T-helper 2 cell (primary cell): ENCODE results near the gene IL1RAPL1.

Source experiments
- DNase-seq, 5 experiments: peaks; one replicate each; pipeline versions ENCODE4 v3.0.0 to v3.0.0-alpha.2; 2012 to 2022

IL1RAPL1 gene

GRCh38 chrX:29136904-29137303, 549.7 kb downstream of the IL1RAPL1 start:
- no peak for DNase-seq

DNA sequence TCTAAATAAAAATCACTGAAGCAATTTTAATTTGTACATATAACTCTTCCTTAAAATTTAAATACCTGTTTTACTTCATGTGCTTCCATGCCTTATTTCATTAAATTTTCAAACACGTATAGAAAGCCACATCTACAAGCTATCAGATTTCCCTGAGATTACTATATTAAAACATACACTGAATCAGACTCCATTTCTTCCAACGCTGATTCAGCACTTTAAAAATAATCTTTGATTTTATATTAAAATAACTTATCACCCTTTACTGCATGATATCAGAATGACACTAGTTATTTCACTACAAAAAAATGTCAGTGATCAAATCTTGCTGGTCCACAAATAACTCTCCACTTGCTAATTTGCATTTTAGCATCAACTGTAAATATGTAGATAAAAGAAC, 550.8 kb downstream of the IL1RAPL1 start:
- DNase-seq, result no peak

GRCh38 chrX:29143356-29143755, 556.1 kb downstream of the IL1RAPL1 start:
- DNase-seq, result no peak

DNA sequence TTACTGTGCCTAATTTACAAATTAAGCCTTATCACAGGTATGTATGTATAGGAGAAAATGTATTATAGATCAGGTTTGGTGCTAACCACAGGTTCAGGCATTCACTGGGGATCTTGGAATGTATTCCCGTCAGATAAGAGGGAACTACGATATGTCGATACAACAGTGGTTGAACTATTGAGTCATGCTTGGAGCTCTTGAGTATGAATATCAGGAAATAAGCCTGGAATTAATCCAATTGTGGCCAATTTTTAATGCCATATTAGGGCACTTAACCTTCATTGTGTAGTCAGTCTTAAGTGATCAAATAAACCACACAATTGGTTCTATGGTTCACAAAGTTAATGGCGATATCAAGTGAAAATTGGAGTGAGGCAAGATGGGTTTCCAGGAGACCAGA, 556.5 kb downstream of the IL1RAPL1 start:
- DNase-seq, result no peak

DNA sequence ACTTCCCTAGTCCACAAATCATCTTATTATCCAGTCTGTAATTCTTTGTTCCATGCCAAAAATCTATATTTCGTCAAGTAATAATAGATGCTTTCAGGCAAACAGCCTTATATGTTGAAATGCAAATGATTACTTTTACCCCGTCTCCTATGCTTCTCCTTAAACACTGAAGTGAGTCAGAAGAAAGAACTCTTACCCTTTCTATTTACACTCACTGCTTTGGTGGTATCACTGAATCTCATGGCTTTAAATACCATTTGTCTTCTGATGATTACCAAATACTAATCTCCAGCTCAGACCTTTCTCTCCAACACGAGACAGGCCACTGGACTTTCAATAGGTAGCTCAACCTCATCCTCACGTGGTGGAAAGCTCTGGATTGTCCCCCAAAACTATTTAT, 558.1 kb downstream of the IL1RAPL1 start:
- DNase-seq, result no peak

- DNase-seq, result no peak
Measured at GRCh38 chrX:29148511-29148910, 561.3 kb downstream of the IL1RAPL1 start.

DNA sequence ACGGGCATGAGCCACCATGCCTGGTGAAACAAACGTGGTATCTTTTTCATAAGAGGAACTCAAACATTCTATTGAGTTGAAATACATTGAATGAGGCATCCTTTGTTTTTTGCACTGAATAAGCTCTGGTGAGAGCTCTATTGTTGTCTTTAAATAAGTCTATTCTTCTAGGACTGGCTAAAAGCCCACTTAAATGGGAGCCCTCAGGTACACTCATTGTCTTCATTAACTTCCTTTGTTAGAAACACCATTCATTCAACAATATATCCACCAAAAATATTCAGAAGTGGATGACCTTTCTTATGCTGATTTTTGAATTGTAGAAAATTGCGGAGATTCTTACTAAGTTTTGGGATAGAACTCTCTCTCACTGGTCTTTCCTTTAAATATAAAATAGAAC, 568.0 kb downstream of the IL1RAPL1 start:
- no peak for DNase-seq

DNA sequence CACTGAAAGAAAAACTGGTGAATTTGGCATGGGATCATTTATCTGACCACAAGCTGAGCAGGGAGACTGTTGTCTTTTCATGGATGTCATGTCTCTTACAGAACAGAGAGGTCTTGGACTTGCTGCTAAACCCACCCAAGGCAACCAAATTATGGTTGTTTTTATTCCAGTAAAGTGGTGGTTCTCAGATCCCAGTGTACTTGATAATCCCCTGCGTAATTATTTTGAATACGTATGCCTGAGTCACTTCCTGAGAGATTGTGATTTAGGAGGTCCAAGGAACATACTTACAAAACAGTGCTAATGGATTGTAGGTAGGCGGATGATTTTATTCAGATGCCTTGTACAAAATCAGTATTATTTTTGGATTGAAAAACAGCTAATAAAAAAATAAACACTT, 585.6 kb downstream of the IL1RAPL1 start:
- DNase-seq, result no peak

DNA sequence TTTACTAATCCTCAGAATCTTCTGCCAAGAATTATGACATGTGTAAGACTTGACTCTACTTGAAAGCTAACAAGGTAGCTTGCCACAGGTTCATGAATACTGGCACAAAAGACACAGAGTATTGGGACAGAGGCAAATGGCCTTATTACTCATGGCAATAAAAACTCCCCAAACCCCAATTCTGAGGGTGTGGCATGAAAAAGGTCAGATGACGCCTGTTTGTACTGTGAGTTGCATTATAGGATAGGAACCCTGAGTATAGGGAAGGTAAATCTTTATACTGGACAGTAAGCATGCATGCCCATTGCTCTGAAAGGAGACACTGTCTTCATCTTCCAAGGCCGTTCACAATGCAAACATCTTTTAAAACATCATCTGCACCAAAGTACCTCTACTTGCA, 600.0 kb downstream of the IL1RAPL1 start:
- DNase-seq, result no peak

- DNase-seq, result no peak
Measured at GRCh38 chrX:29196501-29196900, 609.3 kb downstream of the IL1RAPL1 start.

DNA sequence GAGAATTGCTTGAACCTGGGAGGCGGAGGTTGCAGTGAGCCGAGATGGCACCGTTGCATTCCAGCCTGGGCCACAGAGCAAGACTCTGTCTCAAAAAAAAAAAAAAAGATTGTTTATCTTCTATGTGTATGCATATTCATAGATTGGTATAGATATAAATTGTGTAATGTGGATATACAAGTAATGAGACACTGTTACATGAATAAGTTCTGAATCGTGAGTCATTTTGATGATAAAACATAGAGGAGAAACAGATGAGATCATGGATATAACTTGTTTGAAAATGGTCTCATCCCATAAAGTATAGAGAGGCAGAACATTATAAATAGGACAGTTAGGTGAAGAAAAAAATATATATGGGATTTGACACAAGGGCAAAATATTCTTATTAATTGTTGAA, 628.0 kb downstream of the IL1RAPL1 start:
- DNase-seq, result no peak

GRCh38 chrX:29225670-29226069, 638.4 kb downstream of the IL1RAPL1 start:
- no peak for DNase-seq

DNA sequence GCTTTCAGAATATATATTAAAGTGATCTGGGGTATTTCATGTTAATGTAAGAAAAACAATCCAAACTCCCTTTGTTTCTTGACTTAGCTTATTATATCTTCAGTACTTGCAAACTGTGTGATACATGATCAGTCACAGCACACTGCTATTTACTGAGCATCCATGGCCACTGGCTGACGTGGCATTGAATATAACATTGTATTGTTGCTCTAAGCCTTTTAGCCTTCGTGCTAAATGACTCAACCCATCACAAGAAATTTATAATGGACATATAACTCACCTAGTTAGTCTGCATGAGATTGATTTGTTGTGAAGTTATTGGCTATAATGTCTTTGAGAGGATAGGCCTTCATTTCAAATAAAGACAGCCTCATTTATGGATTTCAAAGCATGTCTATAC, 642.6 kb downstream of the IL1RAPL1 start:
- no peak for DNase-seq

DNA sequence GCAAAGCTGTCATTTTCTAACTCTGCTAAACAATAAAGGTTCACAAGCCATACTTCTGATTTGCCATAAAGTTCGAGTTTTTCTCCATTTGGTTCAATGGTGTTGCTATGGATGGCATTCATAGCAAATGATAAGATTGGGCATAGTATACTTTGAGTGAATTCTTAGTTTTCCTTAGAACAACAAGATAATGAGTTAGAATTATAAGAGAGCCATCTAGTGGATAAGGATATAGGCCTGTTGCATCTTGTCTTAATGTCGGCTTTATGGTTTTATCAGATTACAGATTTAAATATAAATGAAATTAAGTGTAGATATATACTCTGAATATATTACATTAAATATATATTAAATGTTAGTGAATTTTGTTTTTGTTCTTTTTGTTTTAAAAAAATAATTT, 644.6 kb downstream of the IL1RAPL1 start:
- DNase-seq, result no peak

- no peak for DNase-seq
Measured at GRCh38 chrX:29233592-29234183, 646.4 kb downstream of the IL1RAPL1 start.

GRCh38 chrX:29237972-29238371, 650.7 kb downstream of the IL1RAPL1 start:
- DNase-seq, result no peak

DNA sequence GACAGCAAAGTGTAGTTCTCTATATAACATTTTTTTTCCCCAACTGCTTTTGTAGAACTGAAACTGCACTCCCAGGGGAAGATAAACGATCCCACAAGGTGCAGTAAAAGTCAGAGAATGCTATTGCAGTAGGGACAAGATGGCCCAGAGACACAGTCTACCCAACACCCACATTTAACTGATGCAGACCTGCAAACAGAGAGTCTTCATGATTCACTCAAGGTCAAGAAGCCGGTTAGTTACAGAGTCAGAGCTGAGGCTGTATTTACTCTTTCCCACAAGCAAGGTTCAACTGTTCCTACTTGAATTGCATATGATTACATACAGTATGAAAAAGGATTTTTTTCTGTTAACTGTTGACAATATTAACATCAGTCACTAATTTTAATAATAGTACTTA, 654.6 kb downstream of the IL1RAPL1 start:
- no peak for DNase-seq

DNA sequence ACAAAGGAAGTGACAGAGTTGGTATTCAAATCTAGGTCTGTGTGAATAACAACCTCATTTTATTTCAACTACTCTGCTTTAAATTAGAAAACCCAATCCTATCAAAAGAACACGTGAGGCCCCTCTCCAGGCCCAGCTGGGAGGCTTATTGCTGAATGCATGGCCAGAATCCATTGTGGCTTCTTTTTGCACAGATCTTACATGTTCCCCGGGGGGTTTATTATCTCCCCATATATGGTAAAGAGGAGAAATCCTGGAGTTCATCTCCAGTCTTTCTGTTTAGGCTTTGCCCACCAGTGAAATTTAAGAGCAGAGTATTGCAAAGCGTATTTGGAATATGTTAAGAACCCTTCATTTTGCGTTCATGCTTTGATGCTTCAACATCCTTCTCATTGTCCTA, 655.6 kb downstream of the IL1RAPL1 start:
- DNase-seq, result no peak

- no peak for DNase-seq
Measured at GRCh38 chrX:29243942-29244341, 656.7 kb downstream of the IL1RAPL1 start.

GRCh38 chrX:29254515-29254914, 667.3 kb downstream of the IL1RAPL1 start:
- DNase-seq, result no peak

DNA sequence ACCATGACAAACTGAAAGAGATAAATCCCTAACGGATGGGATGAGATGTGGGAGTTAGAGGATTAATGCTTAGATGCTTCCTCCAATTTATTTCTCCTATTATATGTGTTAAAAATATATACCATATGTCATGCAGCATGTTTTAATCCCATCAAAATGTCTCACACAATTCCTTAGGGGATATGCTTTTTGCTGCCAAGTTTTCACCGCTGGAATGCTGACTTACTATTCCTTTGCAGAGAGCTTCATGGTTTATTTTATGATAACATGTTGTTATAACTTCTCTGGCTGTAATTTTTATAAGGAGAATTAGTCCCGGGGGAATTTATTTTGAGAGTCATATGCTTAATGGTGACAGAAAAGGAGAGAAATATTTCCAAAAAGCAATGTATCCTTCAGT, 670.3 kb downstream of the IL1RAPL1 start:
- DNase-seq, result no peak

- DNase-seq, result no peak
Measured at GRCh38 chrX:29269390-29269789, 682.1 kb downstream of the IL1RAPL1 start.

DNA sequence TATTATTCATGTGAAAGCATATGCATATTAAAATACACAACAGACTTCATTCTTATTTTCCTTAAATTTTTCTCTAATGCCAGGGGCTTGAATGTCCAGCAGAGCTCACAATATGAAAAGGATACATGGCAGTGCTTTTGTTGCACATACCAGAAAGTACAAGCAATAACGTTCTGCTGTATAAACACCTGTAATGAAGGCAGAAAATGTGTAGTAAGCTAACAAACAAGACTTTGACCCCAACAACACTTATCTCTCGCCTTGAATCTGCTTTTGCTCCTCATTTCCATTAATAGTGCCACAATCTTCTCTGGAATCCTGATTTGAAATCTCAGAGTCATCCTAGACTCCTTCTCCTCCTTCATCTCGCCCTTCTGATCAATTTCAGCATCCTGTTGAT, 687.3 kb downstream of the IL1RAPL1 start:
- DNase-seq, result no peak

DNA sequence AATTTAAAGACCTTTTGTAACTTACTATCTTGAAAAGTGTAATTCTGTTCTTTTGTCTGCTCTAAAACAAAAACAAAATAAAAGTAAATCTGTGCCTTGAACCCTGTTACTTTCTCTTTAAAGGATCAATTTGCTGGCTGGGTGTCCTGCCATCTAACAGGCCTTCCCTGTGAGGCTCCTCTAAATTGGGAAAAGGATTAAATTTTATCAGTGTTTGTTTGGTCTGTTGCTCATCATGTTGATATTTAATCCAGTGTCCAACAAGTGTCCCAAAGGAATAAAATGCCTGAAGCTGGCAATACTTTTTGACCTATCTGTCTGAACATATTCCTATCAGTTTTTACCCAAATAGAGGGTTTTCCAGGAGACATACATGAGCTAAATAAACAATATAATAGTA, 688.7 kb downstream of the IL1RAPL1 start:
- DNase-seq, result no peak

- no peak for DNase-seq
Measured at GRCh38 chrX:29281078-29281742, 694.0 kb downstream of the IL1RAPL1 start.
